ENCODE data around the gene PDSS2.
"Not testable (repeated sequence)": the region's sequence is repeated elsewhere in the genome, so short reads cannot be mapped to it uniquely, and the experiment has no call there.

Gene PDSS2

DNA sequence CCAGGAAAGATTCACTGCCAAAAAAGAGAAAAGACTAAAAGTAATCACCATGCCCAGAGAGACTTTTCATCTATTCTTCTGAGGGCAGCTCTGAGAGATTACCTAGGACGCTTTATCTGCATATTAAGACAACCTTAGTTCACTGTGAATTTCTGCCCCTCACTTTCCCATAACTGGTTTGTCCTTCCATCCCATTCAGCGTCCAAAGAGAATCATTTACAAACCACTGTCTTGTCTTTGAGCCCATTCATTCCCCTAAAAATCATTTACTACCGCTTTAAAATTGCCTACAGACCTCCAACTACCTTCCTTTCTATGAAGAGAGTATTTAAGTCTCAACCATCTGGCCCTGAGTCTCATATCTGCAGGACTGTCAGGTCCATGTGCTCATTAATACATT, 149.0 kb downstream of the PDSS2 start:
- H3K27me3 ChIP-seq (ENCODE audit: insufficient read depth, low read length) = no peaks in the 10 kb centered on the region
- no peak overlapping the region for H3K4me3 ChIP-seq (ENCODE audit: low read length)
- no peaks in the 10 kb centered on the region for H3K36me3 ChIP-seq (ENCODE audit: insufficient read depth, low read depth, low read length)
- no peaks in the 10 kb centered on the region for H3K9me3 ChIP-seq (ENCODE audit: insufficient read depth, low read depth, low read length)
- no peak overlapping the region for H3K9ac ChIP-seq (ENCODE audit: low read depth, low read length)
- H3K27ac ChIP-seq (ENCODE audit: low read length) = no peak overlapping the region
- no peaks in the 10 kb centered on the region for H3K4me1 ChIP-seq (ENCODE audit: insufficient read depth, low read length)

DNA sequence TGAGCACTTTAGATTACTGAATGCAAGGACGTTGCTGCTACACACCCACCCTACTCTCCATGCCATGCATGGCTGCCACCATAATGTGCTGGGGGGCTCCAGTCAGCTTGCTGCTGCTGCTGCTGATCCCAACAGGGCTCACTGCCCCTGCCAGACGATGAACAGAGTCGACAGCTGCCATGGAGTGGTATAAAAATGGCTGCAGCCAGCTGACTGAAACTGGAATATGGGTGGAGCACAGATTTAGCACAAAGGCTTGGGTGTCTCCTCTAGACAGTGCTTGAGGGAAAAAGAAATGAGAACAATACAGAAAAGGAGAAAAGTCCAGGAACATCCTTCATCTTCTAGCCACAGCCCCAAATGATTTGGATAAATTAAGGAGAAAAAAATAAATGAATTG, 150.7 kb downstream of the PDSS2 start:
- no peak overlapping the region for H3K4me3 ChIP-seq (ENCODE audit: low read length)
- no peaks in the 10 kb centered on the region for H3K27me3 ChIP-seq (ENCODE audit: insufficient read depth, low read length)
- no peak overlapping the region for H3K9ac ChIP-seq (ENCODE audit: low read depth, low read length)
- no peaks in the 10 kb centered on the region for H3K36me3 ChIP-seq (ENCODE audit: insufficient read depth, low read depth, low read length)
- no peaks in the 10 kb centered on the region for H3K4me1 ChIP-seq (ENCODE audit: insufficient read depth, low read length)
- H3K27ac ChIP-seq (ENCODE audit: low read length) = no peak overlapping the region
- no peaks in the 10 kb centered on the region for H3K9me3 ChIP-seq (ENCODE audit: insufficient read depth, low read depth, low read length)

DNA sequence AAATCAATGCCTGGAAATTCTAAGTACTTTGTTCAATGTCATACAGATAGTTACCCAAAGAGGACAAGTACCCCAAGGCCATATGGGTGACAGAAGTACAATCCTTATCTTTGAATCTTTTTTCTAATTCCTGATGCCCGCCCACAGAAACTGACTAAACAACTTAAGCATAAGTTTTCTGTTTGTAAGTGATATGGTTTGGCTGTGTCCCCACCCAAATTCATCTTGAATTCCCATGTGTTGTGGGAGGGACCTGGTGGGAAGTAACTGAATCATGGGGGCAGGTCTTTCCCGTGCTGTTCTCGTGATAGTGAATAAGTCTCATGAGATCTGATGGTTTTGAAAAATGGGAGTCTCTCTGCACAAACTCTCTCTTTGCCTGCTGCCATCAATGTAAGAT, 153.4 kb downstream of the PDSS2 start:
- not testable (repeated sequence) for H3K27ac ChIP-seq (ENCODE audit: low read length); H3K4me1 ChIP-seq (ENCODE audit: insufficient read depth, low read length); H3K4me3 ChIP-seq (ENCODE audit: low read length); H3K27me3 ChIP-seq (ENCODE audit: insufficient read depth, low read length); H3K9ac ChIP-seq (ENCODE audit: low read depth, low read length); H3K36me3 ChIP-seq (ENCODE audit: insufficient read depth, low read depth, low read length); H3K9me3 ChIP-seq (ENCODE audit: insufficient read depth, low read depth, low read length)

DNA sequence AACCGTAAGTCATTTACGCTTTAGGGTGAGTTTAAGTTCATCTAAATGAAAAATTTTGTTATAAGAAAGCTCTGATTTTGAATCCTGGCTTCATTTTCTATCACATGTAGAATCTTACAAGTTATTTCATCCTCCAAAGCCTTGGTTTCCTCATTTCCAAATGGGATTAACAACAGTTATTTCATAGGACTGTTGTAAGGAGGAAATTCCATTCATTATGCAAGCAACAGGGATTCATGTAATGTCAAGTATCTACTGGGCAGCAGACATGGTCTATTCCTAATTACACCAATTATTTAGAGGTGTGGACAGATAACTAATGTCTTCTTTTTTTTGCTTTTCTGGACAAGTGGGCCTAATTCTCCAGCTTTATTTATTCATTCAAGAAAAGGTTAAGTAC, 154.0 kb downstream of the PDSS2 start:
- no peak overlapping the region for H3K4me3 ChIP-seq (ENCODE audit: low read length)
- H3K27me3 ChIP-seq (ENCODE audit: insufficient read depth, low read length) = no peaks in the 10 kb centered on the region
- H3K9ac ChIP-seq (ENCODE audit: low read depth, low read length) = no peak overlapping the region
- no peak overlapping the region for H3K27ac ChIP-seq (ENCODE audit: low read length)
- H3K36me3 ChIP-seq (ENCODE audit: insufficient read depth, low read depth, low read length) = no peaks in the 10 kb centered on the region
- H3K4me1 ChIP-seq (ENCODE audit: insufficient read depth, low read length) = no peaks in the 10 kb centered on the region
- no peaks in the 10 kb centered on the region for H3K9me3 ChIP-seq (ENCODE audit: insufficient read depth, low read depth, low read length)

DNA sequence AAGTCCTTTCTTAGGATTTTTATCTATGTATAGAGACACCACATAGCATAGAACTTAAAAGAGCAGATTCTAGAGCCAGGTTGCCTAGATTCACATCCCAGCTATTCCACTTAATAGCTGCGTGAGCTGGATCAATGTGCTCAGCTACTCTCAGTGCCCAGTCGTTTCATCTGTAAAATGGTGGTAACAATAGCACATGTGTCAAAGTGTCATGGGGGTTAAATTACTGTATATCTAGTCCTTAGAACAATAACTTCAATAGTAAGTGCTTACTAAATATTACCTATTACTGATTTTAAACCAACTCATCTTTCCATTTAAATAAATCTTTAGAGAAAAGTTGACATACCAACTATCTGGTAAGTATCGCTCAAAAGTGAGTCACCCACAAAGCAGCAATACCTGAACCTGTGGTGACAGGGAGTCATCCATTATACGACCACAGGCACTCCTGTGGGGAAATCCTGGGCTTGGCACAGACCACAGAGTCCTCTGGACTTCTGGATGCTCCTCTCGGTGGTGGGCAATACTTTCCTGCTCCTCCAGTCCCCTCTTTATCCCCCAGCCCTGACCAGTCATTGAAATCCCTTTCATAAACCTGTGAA, 154.8 kb downstream of the PDSS2 start:
- Histone ChIP-seq H3K27me3 (ENCODE audit: insufficient read depth, low read length) (no peaks in the 10 kb centered on the region), H3K4me3 (ENCODE audit: low read length) (no peak overlapping the region), H3K27ac (ENCODE audit: low read length) (no peak overlapping the region), H3K9me3 (ENCODE audit: insufficient read depth, low read depth, low read length) (no peaks in the 10 kb centered on the region), H3K9ac (ENCODE audit: low read depth, low read length) (no peak overlapping the region), H3K36me3 (ENCODE audit: insufficient read depth, low read depth, low read length) (no peaks in the 10 kb centered on the region), H3K4me1 (ENCODE audit: insufficient read depth, low read length) (no peaks in the 10 kb centered on the region)

DNA sequence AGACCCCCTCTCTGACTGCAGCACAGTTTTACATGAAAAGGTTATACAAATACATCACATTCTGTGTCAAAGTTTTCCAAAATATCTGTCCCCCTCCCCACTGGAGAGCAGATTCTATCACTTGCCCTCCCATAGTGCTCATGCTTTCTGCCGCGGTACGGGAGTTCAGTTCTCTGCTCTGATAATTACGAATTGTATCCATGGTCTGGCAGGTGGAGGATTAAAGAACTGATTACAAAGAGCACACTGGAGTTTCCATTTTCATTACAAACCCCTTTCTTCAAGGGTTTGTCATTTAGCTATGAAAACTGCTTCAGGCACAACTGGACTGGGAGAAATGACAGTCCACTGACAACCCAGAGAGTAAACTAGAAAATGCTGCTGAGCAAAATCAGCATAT, 166.0 kb downstream of the PDSS2 start:
- no peak overlapping the region for H3K27ac ChIP-seq (ENCODE audit: low read length)
- no peak overlapping the region for H3K9ac ChIP-seq (ENCODE audit: low read depth, low read length)
- H3K9me3 ChIP-seq (ENCODE audit: insufficient read depth, low read depth, low read length) = no peaks in the 10 kb centered on the region
- no peak overlapping the region for H3K4me3 ChIP-seq (ENCODE audit: low read length)
- no peaks in the 10 kb centered on the region for H3K36me3 ChIP-seq (ENCODE audit: insufficient read depth, low read depth, low read length)
- H3K4me1 ChIP-seq (ENCODE audit: insufficient read depth, low read length) = peaks cover 25% of the 10 kb centered on the region
- no peaks in the 10 kb centered on the region for H3K27me3 ChIP-seq (ENCODE audit: insufficient read depth, low read length)

DNA sequence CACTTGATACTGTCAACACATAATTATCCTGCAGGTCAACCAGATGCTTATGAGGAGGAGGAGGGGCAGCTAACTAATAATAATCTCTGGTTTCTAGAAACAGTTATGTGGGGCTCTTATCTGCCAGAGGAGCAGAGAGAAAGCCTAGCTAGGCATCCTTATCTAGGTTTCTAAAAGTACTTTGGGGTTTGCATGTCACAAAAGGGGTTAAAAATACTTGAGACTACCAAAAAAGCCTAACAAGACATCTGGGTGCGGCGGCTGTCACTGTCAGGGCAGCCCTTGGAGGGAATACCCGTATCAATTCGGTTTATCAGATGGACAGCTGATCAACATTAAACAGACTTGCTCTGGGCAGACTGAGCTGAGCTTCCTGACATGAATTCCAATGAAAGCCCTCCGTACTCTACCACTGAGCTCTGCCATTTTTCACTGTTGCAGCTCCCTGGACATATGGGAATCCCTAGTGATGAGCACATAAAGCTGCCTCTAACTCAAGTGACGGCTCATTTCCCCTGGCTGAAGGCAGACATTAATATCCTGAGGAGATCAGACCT, 166.6 kb downstream of the PDSS2 start:
- H3K9me3 ChIP-seq (ENCODE audit: insufficient read depth, low read depth, low read length) = no peaks in the 10 kb centered on the region
- H3K36me3 ChIP-seq (ENCODE audit: insufficient read depth, low read depth, low read length) = no peaks in the 10 kb centered on the region
- H3K27ac ChIP-seq (ENCODE audit: low read length) = no peak overlapping the region
- no peaks in the 10 kb centered on the region for H3K27me3 ChIP-seq (ENCODE audit: insufficient read depth, low read length)
- no peak overlapping the region for H3K9ac ChIP-seq (ENCODE audit: low read depth, low read length)
- H3K4me3 ChIP-seq (ENCODE audit: low read length) = no peak overlapping the region
- H3K4me1 ChIP-seq (ENCODE audit: insufficient read depth, low read length) = peaks cover 25% of the 10 kb centered on the region

DNA sequence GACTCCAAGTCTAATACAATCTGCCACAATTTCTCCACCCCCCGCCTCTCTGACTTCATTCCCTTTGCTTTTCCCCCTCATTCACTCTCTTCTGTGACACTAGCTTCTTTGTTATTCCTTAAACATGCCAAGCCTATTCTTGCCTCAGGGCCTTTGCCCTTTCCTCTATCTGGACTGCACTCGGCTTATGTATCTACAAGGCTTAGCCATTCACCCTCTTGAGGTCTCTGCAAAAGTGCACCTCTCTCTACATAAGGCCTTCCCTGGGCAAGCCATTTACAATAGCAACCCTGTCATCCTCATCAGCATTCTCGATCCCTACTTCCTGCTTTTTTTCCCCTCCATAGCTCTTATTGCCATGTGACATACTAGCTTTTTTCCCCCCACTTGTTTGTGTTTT, 168.9 kb downstream of the PDSS2 start:
- H3K9ac ChIP-seq (ENCODE audit: low read depth, low read length) = no peak overlapping the region
- no peaks in the 10 kb centered on the region for H3K36me3 ChIP-seq (ENCODE audit: insufficient read depth, low read depth, low read length)
- H3K9me3 ChIP-seq (ENCODE audit: insufficient read depth, low read depth, low read length) = no peaks in the 10 kb centered on the region
- H3K27ac ChIP-seq (ENCODE audit: low read length) = no peak overlapping the region
- H3K4me1 ChIP-seq (ENCODE audit: insufficient read depth, low read length) = peaks cover 25% of the 10 kb centered on the region
- no peaks in the 10 kb centered on the region for H3K27me3 ChIP-seq (ENCODE audit: insufficient read depth, low read length)
- no peak overlapping the region for H3K4me3 ChIP-seq (ENCODE audit: low read length)

DNA sequence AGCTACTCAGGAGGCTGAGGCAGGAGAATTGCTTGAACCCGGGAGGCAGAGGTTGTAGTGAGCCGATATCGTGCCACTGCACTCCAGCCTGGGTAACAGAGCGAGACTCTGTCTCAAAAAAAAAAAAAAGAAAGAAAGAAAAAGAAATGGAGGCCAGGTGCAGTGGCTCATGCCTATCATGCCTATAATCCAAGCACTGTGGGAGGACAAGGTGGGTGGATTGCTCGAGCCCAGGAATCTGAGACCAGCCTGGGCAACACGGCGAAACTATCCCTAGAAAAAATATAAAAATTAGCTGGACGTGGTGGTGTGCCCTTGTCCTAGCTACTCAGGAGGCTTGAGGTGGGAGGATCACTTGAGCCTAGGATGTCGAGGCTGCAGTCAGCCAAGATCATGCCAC, 170.1 kb downstream of the PDSS2 start:
- H3K9me3 ChIP-seq (ENCODE audit: insufficient read depth, low read depth, low read length); H3K9ac ChIP-seq (ENCODE audit: low read depth, low read length); H3K27me3 ChIP-seq (ENCODE audit: insufficient read depth, low read length); H3K4me3 ChIP-seq (ENCODE audit: low read length); H3K27ac ChIP-seq (ENCODE audit: low read length); H3K36me3 ChIP-seq (ENCODE audit: insufficient read depth, low read depth, low read length): not testable (repeated sequence)
- H3K4me1 ChIP-seq (ENCODE audit: insufficient read depth, low read length) = peaks cover 25% of the 10 kb centered on the region

DNA sequence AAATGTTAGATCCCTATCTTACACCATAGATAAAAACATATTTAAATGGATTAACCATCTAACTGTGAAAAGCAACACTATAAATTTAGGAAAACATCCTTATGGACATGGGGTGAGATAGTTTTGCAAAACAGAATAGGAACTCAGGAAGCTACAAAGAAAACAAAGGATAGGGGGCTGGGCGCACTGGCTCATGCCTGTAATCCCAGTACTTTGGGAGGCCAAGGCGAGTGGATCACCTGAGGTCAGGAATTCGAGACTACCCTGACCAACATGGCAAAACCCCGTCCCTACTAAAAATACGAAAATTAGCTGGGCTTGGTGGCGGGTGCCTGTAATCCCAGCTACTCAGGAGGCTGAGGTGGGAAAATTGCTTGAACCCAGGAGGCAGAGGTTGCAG, 173.7 kb downstream of the PDSS2 start:
- H3K4me1 ChIP-seq (ENCODE audit: insufficient read depth, low read length); H3K27ac ChIP-seq (ENCODE audit: low read length); H3K27me3 ChIP-seq (ENCODE audit: insufficient read depth, low read length): not testable (repeated sequence)

DNA sequence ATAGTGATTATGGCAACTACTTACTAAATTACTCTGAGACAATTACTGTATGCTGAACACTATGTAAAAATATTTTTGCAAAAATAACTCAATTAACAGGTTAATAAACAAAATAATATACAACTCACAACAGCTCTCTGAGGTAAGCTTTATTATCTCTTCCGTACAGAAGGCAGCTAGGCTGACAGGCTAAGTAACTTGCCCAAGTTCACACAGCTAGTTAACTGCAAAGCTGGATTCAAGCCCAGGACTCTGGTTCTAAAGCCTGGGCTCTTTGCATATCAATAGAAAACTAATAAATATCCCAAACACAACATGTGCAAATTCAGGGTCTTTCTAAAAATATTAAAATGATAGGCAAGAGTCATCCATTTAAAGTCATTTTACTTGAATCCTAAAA, 174.6 kb downstream of the PDSS2 start:
- H3K4me3 ChIP-seq (ENCODE audit: low read length) = no peak overlapping the region
- no peaks in the 10 kb centered on the region for H3K9me3 ChIP-seq (ENCODE audit: insufficient read depth, low read depth, low read length)
- peaks cover 6% of the 10 kb centered on the region; the same call in 1 of the 2 replicates for H3K4me1 ChIP-seq (ENCODE audit: insufficient read depth, low read length)
- H3K27ac ChIP-seq (ENCODE audit: low read length) = no peak overlapping the region
- H3K36me3 ChIP-seq (ENCODE audit: insufficient read depth, low read depth, low read length) = no peaks in the 10 kb centered on the region
- no peak overlapping the region for H3K9ac ChIP-seq (ENCODE audit: low read depth, low read length)
- no peaks in the 10 kb centered on the region for H3K27me3 ChIP-seq (ENCODE audit: insufficient read depth, low read length)

More for the DNA sequence above, 173.7 kb downstream of the PDSS2 start:
- H3K4me3 ChIP-seq (ENCODE audit: low read length); H3K9ac ChIP-seq (ENCODE audit: low read depth, low read length); H3K9me3 ChIP-seq (ENCODE audit: insufficient read depth, low read depth, low read length); H3K36me3 ChIP-seq (ENCODE audit: insufficient read depth, low read depth, low read length): not testable (repeated sequence)

DNA sequence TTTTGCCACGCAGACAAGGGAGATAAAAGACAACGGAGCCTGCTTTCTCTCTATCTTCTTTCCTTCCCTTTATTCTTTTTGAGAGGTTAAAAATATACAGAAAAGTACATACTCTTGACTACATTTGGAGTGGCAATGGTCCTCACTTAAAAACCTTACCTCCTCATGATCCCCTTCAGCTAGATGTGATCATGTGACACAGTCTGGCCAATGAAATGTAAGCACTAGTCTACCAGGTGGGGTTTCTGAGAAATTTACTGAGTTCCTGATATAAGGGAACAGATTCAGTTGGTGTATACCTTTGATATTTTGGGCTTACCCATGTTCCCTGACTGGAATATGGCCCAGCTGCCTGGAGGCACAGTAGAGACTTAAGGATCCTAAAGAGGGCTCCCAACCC, 178.6 kb downstream of the PDSS2 start:
- no peaks in the 10 kb centered on the region for H3K27me3 ChIP-seq (ENCODE audit: insufficient read depth, low read length)
- no peak overlapping the region for H3K9ac ChIP-seq (ENCODE audit: low read depth, low read length)
- no peak overlapping the region for H3K27ac ChIP-seq (ENCODE audit: low read length)
- H3K4me3 ChIP-seq (ENCODE audit: low read length) = no peak overlapping the region
- no peaks in the 10 kb centered on the region for H3K36me3 ChIP-seq (ENCODE audit: insufficient read depth, low read depth, low read length)
- H3K9me3 ChIP-seq (ENCODE audit: insufficient read depth, low read depth, low read length) = no peaks in the 10 kb centered on the region
- H3K4me1 ChIP-seq (ENCODE audit: insufficient read depth, low read length) = peaks cover 6% of the 10 kb centered on the region; the same call in 1 of the 2 replicates
